ENCODE data around the gene SEMA6A. TPM values are rescaled to one million over a fixed set of nuclear protein-coding genes. Genes with fewer than 3 reads are reported as not detected.

The SEMA6A gene
- total and polyA plus RNA-seq, 7 donors: 4.9 to 55.7 (median 25.0) TPM

GRCh38 chr5:116539222-116539621 is 35.4 kb downstream of the SEMA6A start:
- Histone ChIP-seq H3K27ac (no peak overlapping the region), H3K4me1 (peaks cover 0 to 41% (median 34%) of the 10 kb centered on the region in 4 donors), H3K36me3 (no peaks in the 10 kb centered on the region), H3K9me3 (no peaks in the 10 kb centered on the region), H3K27me3 (no peaks in the 10 kb centered on the region), H3K4me3 (no peak overlapping the region)
- intact Hi-C loops (cut with DNase I): no loop called here
- no peak for TF ChIP-seq CTCF (IDR thresholded peaks at IDR 0.05)
- TF ChIP-seq EP300 (IDR thresholded peaks at IDR 0.05): no peak
- TF ChIP-seq POLR2AphosphoS5 (IDR thresholded peaks at IDR 0.05): no peak
- TF ChIP-seq POLR2A (IDR thresholded peaks at IDR 0.05): no peak
- no peak for DNase-seq
- WGBS, 2 donors: 83 to 87% methylated on average over 3 of the region's 3 CpGs

- Histone ChIP-seq H3K4me1 (peaks cover 0 to 62% (median 54%) of the 10 kb centered on the region in 4 donors), H3K9me3 (no peaks in the 10 kb centered on the region), H3K27me3 (no peaks in the 10 kb centered on the region), H3K27ac (peak overlapping the region in 3 of 4 donors; percentile 19 to 61 (median 29)), H3K36me3 (no peaks in the 10 kb centered on the region), H3K4me3 (peak overlapping the region in 1 of 4 donors; percentile 2)
- 18 to 67% methylated on average over 11 of the region's 11 CpGs for WGBS, 2 donors
- TF ChIP-seq POLR2AphosphoS5 (IDR thresholded peaks at IDR 0.05): peak in 3 of 4 donors; percentile 16 to 67 (median 30)
- no peak for TF ChIP-seq CTCF (IDR thresholded peaks at IDR 0.05)
- TF ChIP-seq EP300 (IDR thresholded peaks at IDR 0.05): peak in 1 of 4 donors; percentile 40
- no peak for DNase-seq
- intact Hi-C loops (cut with DNase I): no loop called here
Observed at GRCh38 chr5:116536316-116537083, 38.1 kb downstream of the SEMA6A start.

GRCh38 chr5:116534964-116535651 is 39.5 kb downstream of the SEMA6A start:
- no peaks in the 10 kb centered on the region for H3K9me3 ChIP-seq
- intact Hi-C loops (cut with DNase I): no loop called here
- TF ChIP-seq POLR2AphosphoS5 (IDR thresholded peaks at IDR 0.05): no peak
- no peak for TF ChIP-seq POLR2A (IDR thresholded peaks at IDR 0.05)
- no peak for TF ChIP-seq CTCF (IDR thresholded peaks at IDR 0.05)
- TF ChIP-seq EP300 (IDR thresholded peaks at IDR 0.05): no peak
- peaks cover 0 to 74% (median 66%) of the 10 kb centered on the region in 4 donors for H3K4me1 ChIP-seq
- 65 to 83% methylated on average over 2 of the region's 2 CpGs for WGBS, 2 donors
- no peaks in the 10 kb centered on the region for H3K36me3 ChIP-seq
- H3K27ac ChIP-seq: peak overlapping the region in 2 of 4 donors; percentile 29 to 61
- no peak overlapping the region for H3K4me3 ChIP-seq
- no peak for DNase-seq
- no peaks in the 10 kb centered on the region for H3K27me3 ChIP-seq

DNA sequence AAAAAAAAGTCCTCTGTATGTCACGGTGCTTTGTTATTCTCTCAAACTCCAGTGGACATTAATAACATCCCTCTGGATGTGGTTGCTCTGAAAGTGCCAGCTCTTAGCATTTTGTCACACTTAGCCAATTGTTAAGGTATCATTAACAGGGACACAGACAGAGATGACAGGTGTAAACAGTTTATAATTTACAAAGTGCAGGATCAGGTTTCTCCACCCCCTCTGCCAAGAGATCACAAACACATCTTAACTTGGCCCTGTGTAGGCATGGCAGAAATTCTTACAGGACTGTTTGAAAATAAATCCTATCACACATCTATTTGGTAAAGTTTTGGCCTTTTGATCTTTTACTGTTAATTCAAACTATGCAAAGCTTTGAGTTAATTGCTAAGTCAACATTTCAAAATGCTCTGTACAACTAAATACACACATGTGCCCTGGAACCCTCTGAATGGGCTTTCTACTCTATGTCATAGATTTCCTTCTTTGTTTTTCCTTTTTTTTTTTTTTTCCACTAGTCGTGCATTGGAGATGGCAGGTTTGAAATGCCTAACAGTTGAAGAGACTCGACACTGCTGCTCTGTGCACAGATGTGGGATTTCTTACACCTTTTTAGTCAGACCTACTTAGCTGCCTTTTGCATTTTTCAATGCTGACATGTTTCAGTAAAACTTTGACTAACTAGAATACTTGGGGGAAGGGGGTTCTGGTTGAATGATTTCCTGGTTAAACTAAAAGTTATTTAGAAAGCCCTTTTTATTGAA is 41.7 kb downstream of the SEMA6A start:
- TF ChIP-seq POLR2A (IDR thresholded peaks at IDR 0.05): no peak
- no peak for TF ChIP-seq EP300 (IDR thresholded peaks at IDR 0.05)
- no peak for TF ChIP-seq POLR2AphosphoS5 (IDR thresholded peaks at IDR 0.05)
- no peak for TF ChIP-seq CTCF (IDR thresholded peaks at IDR 0.05)
- H3K27ac ChIP-seq: peak overlapping the region in 3 of 4 donors; percentile 39 to 57 (median 52)
- H3K9me3 ChIP-seq: no peaks in the 10 kb centered on the region
- no peaks in the 10 kb centered on the region for H3K27me3 ChIP-seq
- DNase-seq: no peak
- intact Hi-C loops (cut with DNase I): no loop called here
- no peak overlapping the region for H3K4me3 ChIP-seq
- WGBS, 2 donors: 23 to 47% methylated on average over 3 of the region's 3 CpGs
- peaks cover 0 to 96% (median 88%) of the 10 kb centered on the region in 4 donors for H3K4me1 ChIP-seq
- H3K36me3 ChIP-seq: no peaks in the 10 kb centered on the region

All from sigmoid colon (tissue), 7 donors.